GM18873 (cell line): Measurements from ENCODE around the gene MAP2K3.

ENCODE experiments used
- ATAC-seq: cut with Tn5 transposase; IDR thresholded peaks from one replicate; pipeline ENCODE4 v1.9.1; 2021; ENCODE audit warnings: mild to moderate bottlenecking, moderate library complexity, moderate number of reproducible peaks; ENCODE audit not compliant: unreplicated experiment, low FRiP score

MAP2K3 gene

DNA sequence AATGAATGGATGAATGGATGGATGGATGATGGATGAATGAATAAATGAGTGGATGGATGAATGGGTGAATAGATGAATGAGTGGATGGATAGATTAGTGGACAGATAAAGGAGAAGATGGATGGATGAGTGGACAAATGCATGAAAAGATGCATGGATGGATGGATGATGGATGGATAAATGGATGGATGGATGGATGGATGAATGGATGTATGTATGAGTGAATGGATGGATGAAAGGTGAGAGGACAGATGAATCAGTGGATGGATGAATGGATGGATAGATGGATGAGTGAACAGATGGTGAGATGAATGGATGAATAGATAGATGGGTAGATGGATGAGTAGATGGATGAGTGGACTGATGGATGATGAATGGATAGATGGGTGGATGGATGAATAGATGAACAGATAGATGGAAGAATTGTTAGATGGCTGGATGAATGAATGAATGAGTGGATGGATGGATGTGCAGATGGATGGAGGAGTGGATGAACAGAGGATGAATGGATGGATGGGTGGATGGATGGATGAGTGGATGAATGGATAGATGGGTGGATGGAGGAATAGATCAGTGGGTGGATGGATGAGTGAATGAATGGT is 77.9 kb downstream of the MAP2K3 start:
- ATAC-seq = no peak

DNA sequence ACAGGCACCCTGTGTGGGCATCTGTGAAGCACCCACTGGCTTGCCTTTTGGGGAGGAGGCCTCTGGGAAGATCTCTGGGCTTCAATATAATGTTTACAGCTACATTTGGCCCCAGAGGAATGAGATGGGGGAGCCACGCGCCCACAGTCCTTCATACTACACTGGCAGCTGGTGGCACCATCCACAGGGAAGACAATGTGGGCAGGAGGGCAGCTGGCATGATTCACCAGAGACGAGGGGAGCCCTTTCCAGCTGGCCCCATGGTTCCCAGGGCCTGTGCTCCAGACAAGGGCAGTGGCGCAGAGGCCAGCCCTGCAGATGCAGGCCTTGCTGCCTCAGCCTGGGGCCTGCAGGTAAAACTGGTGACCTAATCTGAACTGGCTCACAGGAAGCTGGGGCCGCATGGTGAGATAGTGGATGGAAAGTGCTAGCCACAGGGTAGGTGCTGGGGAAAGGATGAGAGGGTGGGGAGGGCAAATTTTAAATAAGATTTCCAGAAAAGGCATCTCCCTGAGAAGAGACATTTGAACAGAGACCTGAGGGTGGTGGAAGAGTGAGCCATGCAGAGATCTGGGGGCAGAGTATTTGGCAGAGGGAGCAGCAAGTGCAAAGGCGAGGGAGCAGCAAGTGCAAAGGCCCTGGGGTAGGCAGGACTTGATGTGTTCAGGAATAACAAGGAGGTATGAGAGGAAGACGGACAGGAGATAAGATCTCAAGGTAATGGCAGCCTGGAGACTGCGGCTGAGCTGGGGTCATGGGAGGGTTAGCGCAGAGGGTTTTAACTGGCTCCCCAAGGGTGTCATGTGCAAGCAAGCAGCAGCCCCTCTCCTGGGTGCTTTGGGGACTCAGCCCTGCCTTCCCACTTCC is 79.5 kb downstream of the MAP2K3 start:
- no peak for ATAC-seq
